Colonic mucosa (tissue), 4 donors: ENCODE data around the gene MCM3AP. TPM values are rescaled to one million over a fixed set of nuclear protein-coding genes. Genes with fewer than 3 reads are reported as not detected.

Experiments used
- DNase-seq: peaks from one replicate; pipeline ENCODE4 v3.0.0-alpha.2; 2020
- H3K27ac ChIP-seq: fragments of 200-600 bp; one replicate; pipeline ENCODE4 v1.8.0; 2021
- H3K27me3 ChIP-seq: fragments of 200-600 bp; one replicate; pipeline ENCODE4 v1.8.0; 2021
- H3K36me3 ChIP-seq: fragments of 200-600 bp; one replicate; pipeline ENCODE4 v1.8.0; 2021
- H3K4me1 ChIP-seq: fragments of 200-600 bp; one replicate; pipeline ENCODE4 v1.8.0; 2021; ENCODE audit warnings: mild to moderate bottlenecking
- H3K4me3 ChIP-seq: fragments of 200-600 bp; one replicate; pipeline ENCODE4 v1.8.0; 2021
- H3K9ac ChIP-seq, 2 donors: one replicate each; pipeline ENCODE4 v1.7.0; 2013; ENCODE audit warnings: control low read depth in 2 of 2, low read depth in 2 of 2, low read length in 2 of 2
- H3K9me3 ChIP-seq: fragments of 200-600 bp; one replicate; pipeline ENCODE4 v1.8.0; 2021
- CTCF ChIP-seq: fragments of 200-600 bp; IDR thresholded peaks from one replicate; pipeline ENCODE4 v1.8.0; 2022; ENCODE audit warnings: antibody characterized with exemption, mild to moderate bottlenecking
- intact Hi-C: fragments of 100-400 bp; cut with DNase I; formaldehyde crosslinking; loops from one replicate; pipeline ENCODE4 v1.14.1; 2022
- total RNA-seq, 2 donors: library from RNA; stranded (reverse); fragmentation: NEBNext Ultra II Directional in 1 of 2; extraction: Animal tissue kit (Norgen Biotek cat#: 25700) in 1 of 2; gene quantifications; one replicate each; pipeline ENCODE4 v1.2.1, GENCODE V29; 2021
- donor health status: healthy.
- donor health status: DM: no; HTN: no; CAD: no.
- donor health status: DM: no; HTN: no; CAD: no.

Gene MCM3AP
- total RNA-seq, 2 donors from 2014 or later: 68.4 to 112 TPM

GRCh38 chr21:46266946-46267345 lies 18.5 kb downstream of the MCM3AP start:
- H3K4me3 ChIP-seq: no peak overlapping the region
- H3K9ac ChIP-seq: no peak overlapping the region
- H3K9me3 ChIP-seq: no peaks in the 10 kb centered on the region
- H3K27me3 ChIP-seq: no peaks in the 10 kb centered on the region
- TF ChIP-seq CTCF: no peak
- H3K36me3 ChIP-seq: peaks cover 30% of the 10 kb centered on the region
- no peak for DNase-seq
- H3K4me1 ChIP-seq: no peaks in the 10 kb centered on the region
- no peak overlapping the region for H3K27ac ChIP-seq
- intact Hi-C loops: no loop called here

- no peak overlapping the region for H3K4me3 ChIP-seq
- peaks cover 23% of the 10 kb centered on the region for H3K36me3 ChIP-seq
- H3K4me1 ChIP-seq: no peaks in the 10 kb centered on the region
- intact Hi-C loops: no loop called here
- TF ChIP-seq CTCF: no peak
- no peak for DNase-seq
- no peak overlapping the region for H3K9ac ChIP-seq
- no peaks in the 10 kb centered on the region for H3K9me3 ChIP-seq
- no peak overlapping the region for H3K27ac ChIP-seq
- no peaks in the 10 kb centered on the region for H3K27me3 ChIP-seq
Observed at GRCh38 chr21:46265736-46266525, 19.5 kb downstream of the MCM3AP start.

GRCh38 chr21:46264690-46265144 lies 20.7 kb downstream of the MCM3AP start:
- Histone ChIP-seq H3K9me3 (no peaks in the 10 kb centered on the region), H3K36me3 (peaks cover 23% of the 10 kb centered on the region), H3K4me3 (no peak overlapping the region), H3K27ac (no peak overlapping the region), H3K4me1 (no peaks in the 10 kb centered on the region), H3K27me3 (no peaks in the 10 kb centered on the region), H3K9ac (no peak overlapping the region)
- intact Hi-C loops: no loop called here
- no peak for DNase-seq
- TF ChIP-seq CTCF: no peak

- Histone ChIP-seq H3K9ac (no peak overlapping the region), H3K4me3 (no peak overlapping the region), H3K4me1 (no peaks in the 10 kb centered on the region), H3K36me3 (peaks cover 27% of the 10 kb centered on the region), H3K9me3 (no peaks in the 10 kb centered on the region), H3K27ac (no peak overlapping the region), H3K27me3 (no peaks in the 10 kb centered on the region)
- intact Hi-C loops: no loop called here
- DNase-seq: no peak
- TF ChIP-seq CTCF: no peak
Observed at GRCh38 chr21:46264046-46264689, 21.2 kb downstream of the MCM3AP start.

- Histone ChIP-seq H3K27me3 (no peaks in the 10 kb centered on the region), H3K36me3 (peaks cover 30% of the 10 kb centered on the region), H3K27ac (no peak overlapping the region), H3K4me3 (no peak overlapping the region), H3K4me1 (no peaks in the 10 kb centered on the region), H3K9me3 (no peaks in the 10 kb centered on the region), H3K9ac (no peak overlapping the region)
- DNase-seq: no peak
- intact Hi-C loops: no loop called here
- no peak for TF ChIP-seq CTCF
Observed at GRCh38 chr21:46256501-46256994, 28.9 kb downstream of the MCM3AP start.
